CD8-positive, alpha-beta memory T cell (primary cell): ENCODE results near the gene COL25A1. TPM values are rescaled to one million over a fixed set of nuclear protein-coding genes. Genes with fewer than 3 reads are reported as not detected.
"Not testable (repeated sequence)": the region's sequence is repeated elsewhere in the genome, so short reads cannot be mapped to it uniquely, and the experiment has no call there.

Experiments used
- CTCF ChIA-PET: fragments of 350-600 bp; sonication (Branson Sonifier 250); formaldehyde crosslinking; loops from one replicate; lab custom pipeline; 2021; ENCODE audit warnings: antibody characterized with exemption; lab: Charles Lee
- POLR2A ChIA-PET: fragments of 350-600 bp; sonication (Branson Sonifier 250); formaldehyde crosslinking; loops from one replicate; lab custom pipeline; 2021; ENCODE audit warnings: antibody characterized with exemption; lab: Charles Lee
- DNase-seq, 5 donors: peaks; one replicate each; pipeline versions ENCODE4 v3.0.0 to v3.0.0-alpha.2; 2020 to 2022; ENCODE audit warnings: mixed read lengths in 1 of 5
- H3K27ac ChIP-seq: one replicate; pipeline ENCODE4 v1.7.0; 2013; ENCODE audit warnings: low read depth, mild to moderate bottlenecking, low read length, moderate library complexity
- H3K27me3 ChIP-seq: 2 replicates; pipeline ENCODE4 v1.7.0; 2013; ENCODE audit warnings: low read length, mild to moderate bottlenecking; ENCODE audit not compliant: insufficient read depth, poor library complexity, severe bottlenecking
- H3K36me3 ChIP-seq: 2 replicates; pipeline ENCODE4 v1.7.0; 2013; ENCODE audit warnings: mild to moderate bottlenecking, low read length, moderate library complexity; ENCODE audit not compliant: insufficient read depth
- H3K4me1 ChIP-seq: 2 replicates; pipeline ENCODE4 v1.7.0; 2013; ENCODE audit warnings: mild to moderate bottlenecking, low read length, moderate library complexity; ENCODE audit not compliant: insufficient read depth
- H3K4me3 ChIP-seq: 2 replicates; pipeline ENCODE4 v1.7.0; 2013; ENCODE audit warnings: mild to moderate bottlenecking, low read length
- H3K9me3 ChIP-seq: 2 replicates; pipeline ENCODE4 v1.7.0; 2013; ENCODE audit warnings: mild to moderate bottlenecking, low read length
- H3K27ac Mint-ChIP-seq, 8 donors: one replicate each; pipeline ENCODE4 v1.8.0; 2020 to 2021; ENCODE audit warnings: mixed read lengths in 8 of 8, mild to moderate bottlenecking in 6 of 8, inconsistent platforms in 3 of 8, moderate library complexity in 3 of 8
- H3K27me3 Mint-ChIP-seq, 2 donors: one replicate each; pipeline ENCODE4 v1.8.0; 2020 to 2021; ENCODE audit warnings: mixed read lengths in 2 of 2, mild to moderate bottlenecking in 1 of 2, moderate library complexity in 1 of 2
- H3K36me3 Mint-ChIP-seq, 3 donors: one replicate each; pipeline ENCODE4 v1.8.0; 2020 to 2021; ENCODE audit warnings: mixed read lengths in 3 of 3, inconsistent platforms in 1 of 3, mild to moderate bottlenecking in 1 of 3
- H3K4me1 Mint-ChIP-seq, 3 donors: one replicate each; pipeline ENCODE4 v1.8.0; 2020 to 2021; ENCODE audit warnings: mixed read lengths in 3 of 3, inconsistent platforms in 1 of 3, mild to moderate bottlenecking in 1 of 3
- H3K4me3 Mint-ChIP-seq, 7 donors: one replicate each; pipeline ENCODE4 v1.8.0; 2020 to 2021; ENCODE audit warnings: mixed read lengths in 7 of 7, mild to moderate bottlenecking in 6 of 7, moderate library complexity in 4 of 7, inconsistent platforms in 2 of 7
- H3K9me3 Mint-ChIP-seq, 5 donors: one replicate each; pipeline ENCODE4 v1.8.0; 2020 to 2022; ENCODE audit warnings: mixed read lengths in 5 of 5, mild to moderate bottlenecking in 3 of 5, moderate library complexity in 2 of 5, inconsistent platforms in 1 of 5
- polyA plus RNA-seq: library from polyadenylated mRNA; unstranded; fragments of 300-500 nt; fragmentation: Illumina TruSeq; gene quantifications from one replicate; pipeline ENCODE4 v1.2.3, GENCODE V29; 2021
- total RNA-seq, 2 experiments: library from RNA; stranded (reverse); gene quantifications; one replicate each; pipeline ENCODE4 v1.2.3, GENCODE V29; 2021

The COL25A1 gene
- total and polyA plus RNA-seq, 3 experiments from 2014 or later = not detected

GRCh38 chr4:109123951-109124350 is 178.5 kb downstream of the COL25A1 start:
- Histone ChIP-seq H3K27me3 (no peaks in the 10 kb centered on the region), H3K9me3 (no peaks in the 10 kb centered on the region), H3K4me3 (no peak overlapping the region), H3K27ac (no peak overlapping the region), H3K36me3 (no peaks in the 10 kb centered on the region), H3K4me1 (no peaks in the 10 kb centered on the region)
- Mint-ChIP-seq H3K4me3 (no peak overlapping the region), H3K9me3 (peaks cover 0 to 4% (median 0%) of the 10 kb centered on the region in 5 donors), H3K27me3 (peaks cover 0 to 9% of the 10 kb centered on the region in 2 donors), H3K27ac (no peak overlapping the region), H3K36me3 (no peaks in the 10 kb centered on the region), H3K4me1 (no peaks in the 10 kb centered on the region)
- POLR2A ChIA-PET = no interaction called here
- DNase-seq = no peak
- CTCF ChIA-PET = no interaction called here

- Mint-ChIP-seq H3K36me3 (no peaks in the 10 kb centered on the region), H3K27me3 (peaks cover 0 to 10% of the 10 kb centered on the region in 2 donors)
- CTCF ChIA-PET = no interaction called here
These were observed 180.9 kb downstream of the COL25A1 start for GRCh38 chr4:109121561-109121960.

GRCh38 chr4:109119852-109120251 is 182.6 kb downstream of the COL25A1 start:
- POLR2A ChIA-PET = no interaction called here
- peaks cover 0 to 4% (median 0%) of the 10 kb centered on the region in 5 donors for H3K9me3 Mint-ChIP-seq
- no peaks in the 10 kb centered on the region for H3K36me3 ChIP-seq
- no peak overlapping the region for H3K27ac Mint-ChIP-seq
- no peak overlapping the region for H3K4me3 ChIP-seq
- no peaks in the 10 kb centered on the region for H3K9me3 ChIP-seq
- no peaks in the 10 kb centered on the region for H3K4me1 Mint-ChIP-seq
- no peak overlapping the region for H3K4me3 Mint-ChIP-seq
- no peaks in the 10 kb centered on the region for H3K27me3 ChIP-seq
- peaks cover 3 to 21% of the 10 kb centered on the region in 2 donors for H3K27me3 Mint-ChIP-seq
- DNase-seq = no peak
- no peaks in the 10 kb centered on the region for H3K36me3 Mint-ChIP-seq
- H3K27ac ChIP-seq = no peak overlapping the region
- no peaks in the 10 kb centered on the region for H3K4me1 ChIP-seq
- CTCF ChIA-PET = no interaction called here

More at GRCh38 chr4:109121561-109121960, 180.9 kb downstream of the COL25A1 start:
- Mint-ChIP-seq H3K9me3 (peaks cover 0 to 4% (median 0%) of the 10 kb centered on the region in 5 donors), H3K4me3 (no peak overlapping the region), H3K27ac (no peak overlapping the region), H3K4me1 (no peaks in the 10 kb centered on the region)
- no peak overlapping the region for H3K27ac ChIP-seq
- no peak overlapping the region for H3K4me3 ChIP-seq
- POLR2A ChIA-PET = no interaction called here
- H3K36me3 ChIP-seq = no peaks in the 10 kb centered on the region
- no peaks in the 10 kb centered on the region for H3K27me3 ChIP-seq
- DNase-seq = no peak
- no peaks in the 10 kb centered on the region for H3K4me1 ChIP-seq
- no peaks in the 10 kb centered on the region for H3K9me3 ChIP-seq

- Histone ChIP-seq H3K27ac (no peak overlapping the region), H3K4me3 (no peak overlapping the region), H3K36me3 (no peaks in the 10 kb centered on the region), H3K27me3 (no peaks in the 10 kb centered on the region), H3K4me1 (no peaks in the 10 kb centered on the region), H3K9me3 (no peaks in the 10 kb centered on the region)
- H3K9me3 Mint-ChIP-seq = peaks cover 0 to 4% (median 0%) of the 10 kb centered on the region in 5 donors
- no peaks in the 10 kb centered on the region for H3K36me3 Mint-ChIP-seq
- H3K27ac Mint-ChIP-seq = no peak overlapping the region
- no peak for DNase-seq
- CTCF ChIA-PET = no interaction called here
- H3K4me1 Mint-ChIP-seq = no peaks in the 10 kb centered on the region
- H3K27me3 Mint-ChIP-seq = peaks cover 6 to 31% of the 10 kb centered on the region in 2 donors
- POLR2A ChIA-PET = no interaction called here
- H3K4me3 Mint-ChIP-seq = no peak overlapping the region
These were observed 183.8 kb downstream of the COL25A1 start for GRCh38 chr4:109118635-109119034.

GRCh38 chr4:109114501-109114900 is 188.0 kb downstream of the COL25A1 start:
- Mint-ChIP-seq H3K36me3 (no peaks in the 10 kb centered on the region), H3K27ac (no peak overlapping the region), H3K4me1 (no peaks in the 10 kb centered on the region), H3K27me3 (peaks cover 6 to 36% of the 10 kb centered on the region in 2 donors), H3K9me3 (peaks cover 0 to 4% (median 0%) of the 10 kb centered on the region in 5 donors), H3K4me3 (no peak overlapping the region)
- no peaks in the 10 kb centered on the region for H3K9me3 ChIP-seq
- H3K4me1 ChIP-seq = no peaks in the 10 kb centered on the region
- POLR2A ChIA-PET = no interaction called here
- H3K27ac ChIP-seq = no peak overlapping the region
- DNase-seq = no peak
- CTCF ChIA-PET = no interaction called here
- H3K36me3 ChIP-seq = no peaks in the 10 kb centered on the region
- no peak overlapping the region for H3K4me3 ChIP-seq
- H3K27me3 ChIP-seq = no peaks in the 10 kb centered on the region

GRCh38 chr4:109113521-109113920 is 188.9 kb downstream of the COL25A1 start:
- Histone ChIP-seq H3K27me3 (no peaks in the 10 kb centered on the region), H3K9me3 (no peaks in the 10 kb centered on the region), H3K36me3 (no peaks in the 10 kb centered on the region), H3K4me1 (no peaks in the 10 kb centered on the region), H3K4me3 (no peak overlapping the region), H3K27ac (no peak overlapping the region)
- Mint-ChIP-seq H3K4me3 (no peak overlapping the region), H3K36me3 (no peaks in the 10 kb centered on the region), H3K9me3 (peaks cover 0 to 4% (median 0%) of the 10 kb centered on the region in 5 donors), H3K27ac (no peak overlapping the region), H3K4me1 (no peaks in the 10 kb centered on the region), H3K27me3 (peaks cover 6 to 34% of the 10 kb centered on the region in 2 donors)
- no peak for DNase-seq
- CTCF ChIA-PET = no interaction called here
- POLR2A ChIA-PET = no interaction called here

- Histone ChIP-seq H3K4me3 (no peak overlapping the region), H3K9me3 (no peaks in the 10 kb centered on the region), H3K27ac (no peak overlapping the region), H3K27me3 (no peaks in the 10 kb centered on the region), H3K4me1 (no peaks in the 10 kb centered on the region), H3K36me3 (no peaks in the 10 kb centered on the region)
- no peak overlapping the region for H3K27ac Mint-ChIP-seq
- no peak overlapping the region for H3K4me3 Mint-ChIP-seq
- ChIA-PET CTCF (no interaction called here), POLR2A (no interaction called here)
- no peaks in the 10 kb centered on the region for H3K4me1 Mint-ChIP-seq
- H3K27me3 Mint-ChIP-seq = peaks cover 6 to 25% of the 10 kb centered on the region in 2 donors
- peaks cover 0 to 4% (median 0%) of the 10 kb centered on the region in 5 donors for H3K9me3 Mint-ChIP-seq
- H3K36me3 Mint-ChIP-seq = no peaks in the 10 kb centered on the region
- DNase-seq = no peak
These were observed 191.4 kb downstream of the COL25A1 start for GRCh38 chr4:109111031-109111430.

- H3K27me3 Mint-ChIP-seq, CTCF ChIA-PET, H3K27me3 ChIP-seq, H3K4me1 ChIP-seq, DNase-seq, H3K36me3 Mint-ChIP-seq, H3K4me3 Mint-ChIP-seq, H3K27ac ChIP-seq, H3K27ac Mint-ChIP-seq, H3K4me3 ChIP-seq, H3K9me3 Mint-ChIP-seq, H3K4me1 Mint-ChIP-seq, H3K36me3 ChIP-seq, POLR2A ChIA-PET, H3K9me3 ChIP-seq: not testable (repeated sequence)
These were observed 194.2 kb downstream of the COL25A1 start for GRCh38 chr4:109108215-109108614.

GRCh38 chr4:109094056-109094455 is 208.4 kb downstream of the COL25A1 start:
- CTCF ChIA-PET = no interaction called here
- Mint-ChIP-seq H3K4me1 (no peaks in the 10 kb centered on the region), H3K9me3 (peaks cover 0 to 1% (median 0%) of the 10 kb centered on the region in 5 donors), H3K36me3 (no peaks in the 10 kb centered on the region), H3K27me3 (peaks cover 0 to 4% of the 10 kb centered on the region in 2 donors), H3K27ac (no peak overlapping the region), H3K4me3 (no peak overlapping the region)
- no peaks in the 10 kb centered on the region for H3K36me3 ChIP-seq
- no peaks in the 10 kb centered on the region for H3K4me1 ChIP-seq
- no peak overlapping the region for H3K4me3 ChIP-seq
- no peaks in the 10 kb centered on the region for H3K27me3 ChIP-seq
- H3K27ac ChIP-seq = no peak overlapping the region
- DNase-seq = no peak
- POLR2A ChIA-PET = no interaction called here
- no peaks in the 10 kb centered on the region for H3K9me3 ChIP-seq
